GM21381 (cell line): ENCODE results near the gene THEMIS2.

Source experiments
- ATAC-seq: cut with Tn5 transposase; IDR thresholded peaks from one replicate; pipeline ENCODE4 v1.9.1; 2021; ENCODE audit warnings: mild to moderate bottlenecking, moderate library complexity; ENCODE audit not compliant: unreplicated experiment

The THEMIS2 gene

DNA sequence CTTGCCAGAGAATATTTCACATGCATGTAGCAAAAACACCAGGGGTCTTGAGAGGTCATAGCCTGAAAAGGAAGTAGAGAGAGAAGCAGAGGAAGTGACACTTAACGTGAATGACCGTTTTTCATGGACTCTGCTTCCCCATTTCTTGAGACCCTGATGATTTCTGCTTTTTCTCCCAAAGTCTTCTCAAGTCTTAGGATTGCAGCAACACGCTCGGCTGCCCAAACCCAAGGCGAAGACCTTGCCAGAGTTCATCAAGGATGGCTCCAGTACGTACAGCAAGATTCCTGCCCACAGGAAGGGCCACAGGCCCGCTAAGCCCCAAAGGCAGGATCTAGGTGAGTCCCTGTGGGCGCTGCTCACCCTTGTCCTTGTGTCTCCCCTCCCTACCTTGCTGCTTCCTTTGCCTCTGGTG, 12.8 kb downstream of the THEMIS2 start:
- no peak for ATAC-seq

DNA sequence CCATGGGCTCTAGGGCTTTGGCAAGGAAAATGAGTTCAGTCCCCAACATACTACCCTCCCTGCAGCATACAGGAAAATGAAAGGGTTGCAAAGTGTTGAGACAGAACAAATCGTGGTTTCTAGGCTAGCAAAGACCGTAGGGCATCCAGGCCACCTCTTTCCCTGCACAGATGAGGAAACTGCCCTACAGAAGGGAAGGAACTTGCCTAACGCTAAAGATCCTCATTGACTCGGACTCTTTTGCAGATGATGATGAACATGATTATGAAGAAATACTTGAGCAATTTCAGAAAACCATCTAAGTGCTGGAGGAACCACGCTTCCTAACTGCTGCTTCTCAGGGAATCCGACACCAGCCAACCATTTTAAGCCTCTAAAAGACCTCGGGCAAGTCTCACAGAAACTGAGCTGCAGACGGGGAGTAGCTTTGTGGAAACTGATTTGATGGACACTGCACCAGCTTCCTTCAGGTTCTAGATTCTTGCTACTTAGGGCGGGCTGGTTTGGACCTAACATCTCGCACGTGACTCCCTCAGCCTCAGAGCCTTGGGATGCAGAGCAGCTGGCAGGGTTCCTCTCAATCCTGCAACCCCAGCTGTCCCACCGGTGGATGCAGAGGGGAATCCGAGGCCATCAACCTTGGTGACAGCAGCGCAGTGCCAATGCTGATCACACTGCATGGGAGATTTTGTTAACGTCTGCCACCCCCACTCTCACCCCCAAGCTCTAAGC, 13.4 kb downstream of the THEMIS2 start:
- ATAC-seq = no peak

GRCh38 chr1:27886353-27886679, 14.0 kb downstream of the THEMIS2 start:
- no peak for ATAC-seq

GRCh38 chr1:27886744-27887143, 14.4 kb downstream of the THEMIS2 start:
- no peak for ATAC-seq

DNA sequence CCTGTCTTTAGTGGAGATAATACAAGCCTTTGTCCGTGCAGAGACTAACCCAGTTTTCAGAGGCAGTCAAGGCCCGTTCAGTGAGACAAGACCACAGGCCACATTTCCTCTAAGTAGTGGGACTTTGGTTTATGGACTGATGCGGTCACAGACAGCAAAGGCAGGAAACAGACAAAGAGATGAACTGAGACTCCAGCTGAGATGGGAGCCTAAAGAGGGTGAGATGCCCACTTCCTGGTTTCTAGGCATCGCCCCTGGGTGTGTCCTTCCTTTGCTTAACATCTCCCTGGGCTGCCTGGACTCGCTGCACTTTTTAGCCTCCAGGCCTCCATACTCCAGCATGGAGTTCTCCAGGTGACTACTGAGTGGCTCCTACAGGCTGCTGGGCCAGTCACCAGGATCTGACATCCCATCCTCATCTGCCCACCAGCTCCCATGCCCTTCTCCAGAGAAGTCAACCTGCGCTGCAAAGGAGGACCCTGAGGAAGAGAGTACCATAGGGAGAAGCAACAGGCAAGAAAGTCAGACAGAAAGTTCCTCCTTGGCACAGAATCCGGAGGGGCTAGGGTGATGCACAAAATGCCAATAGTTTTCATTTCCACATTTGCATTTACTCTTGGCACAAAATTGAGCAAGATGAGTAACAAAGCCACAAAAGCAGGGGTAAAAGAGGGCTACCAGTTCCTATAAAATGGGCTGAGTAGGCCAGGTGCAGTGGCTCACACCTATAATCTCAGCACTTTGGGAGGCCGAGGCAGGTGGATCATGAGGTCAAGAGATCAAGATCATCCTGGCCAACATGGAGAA, 15.1 kb downstream of the THEMIS2 start:
- no peak for ATAC-seq

DNA sequence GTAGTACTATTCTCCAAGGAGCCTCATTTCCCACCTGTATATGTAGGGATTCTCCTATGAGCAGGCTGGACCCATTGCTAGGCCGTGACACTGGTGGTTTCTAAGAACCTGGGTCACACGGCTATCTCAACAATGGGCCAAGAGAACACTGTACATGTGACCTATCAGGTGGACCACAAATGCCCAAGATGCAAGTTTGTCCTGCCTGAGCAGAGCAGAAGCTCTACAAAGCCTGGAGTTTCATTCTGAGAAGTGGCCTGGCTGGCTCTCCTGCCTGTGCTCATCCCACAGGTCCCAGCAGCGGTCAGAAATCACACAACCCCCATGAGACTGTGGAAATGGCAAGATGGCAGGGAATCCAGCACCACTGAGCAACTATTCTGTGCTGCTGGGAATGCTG, 17.2 kb downstream of the THEMIS2 start:
- no peak for ATAC-seq

GRCh38 chr1:27891196-27891889, 19.0 kb downstream of the THEMIS2 start:
- peak; percentile 45 for ATAC-seq

DNA sequence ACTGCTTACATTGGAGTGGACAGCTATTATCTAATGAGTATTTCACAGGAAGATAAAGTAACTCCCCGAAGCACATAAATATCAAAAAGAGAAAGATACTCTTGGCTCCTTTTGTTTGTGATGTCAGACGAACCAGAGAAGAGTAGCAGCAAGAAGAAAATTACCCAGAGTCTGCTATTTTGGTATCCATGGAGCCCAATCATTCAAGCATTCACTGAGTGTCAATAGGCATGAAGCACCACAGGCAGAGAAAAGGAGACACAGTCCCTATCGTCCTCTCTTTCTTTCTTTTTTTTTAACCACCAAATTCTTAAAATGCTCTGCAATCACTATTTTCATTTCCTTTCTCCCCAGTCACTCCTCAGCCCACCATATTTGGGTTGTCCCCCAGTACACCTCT, 22.2 kb downstream of the THEMIS2 start:
- ATAC-seq = no peak

- no peak for ATAC-seq
Measured at GRCh38 chr1:27906759-27907158, 34.4 kb downstream of the THEMIS2 start.

- ATAC-seq = no peak
Measured at GRCh38 chr1:27912429-27912828, 40.1 kb downstream of the THEMIS2 start.

GRCh38 chr1:27915082-27915575, 42.8 kb downstream of the THEMIS2 start:
- no peak for ATAC-seq

DNA sequence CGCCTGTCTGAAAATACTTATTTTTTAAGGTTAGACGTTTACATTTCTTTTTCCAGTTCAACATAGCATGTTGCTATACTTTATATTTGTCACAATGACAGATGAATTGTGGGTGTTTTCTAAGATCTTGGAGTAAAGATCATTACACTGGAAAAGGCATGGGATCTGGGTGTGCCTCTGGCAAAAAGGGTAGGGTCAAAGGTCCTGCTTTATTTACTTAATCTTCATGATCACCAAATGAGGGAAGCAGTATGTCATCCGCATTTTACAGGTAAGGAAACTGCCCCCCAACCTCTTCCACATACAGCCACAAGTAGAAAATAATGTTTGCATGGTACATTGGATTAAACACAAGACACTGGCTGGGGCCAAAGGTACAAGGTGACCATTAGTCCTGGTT, 49.9 kb downstream of the THEMIS2 start:
- ATAC-seq = no peak

DNA sequence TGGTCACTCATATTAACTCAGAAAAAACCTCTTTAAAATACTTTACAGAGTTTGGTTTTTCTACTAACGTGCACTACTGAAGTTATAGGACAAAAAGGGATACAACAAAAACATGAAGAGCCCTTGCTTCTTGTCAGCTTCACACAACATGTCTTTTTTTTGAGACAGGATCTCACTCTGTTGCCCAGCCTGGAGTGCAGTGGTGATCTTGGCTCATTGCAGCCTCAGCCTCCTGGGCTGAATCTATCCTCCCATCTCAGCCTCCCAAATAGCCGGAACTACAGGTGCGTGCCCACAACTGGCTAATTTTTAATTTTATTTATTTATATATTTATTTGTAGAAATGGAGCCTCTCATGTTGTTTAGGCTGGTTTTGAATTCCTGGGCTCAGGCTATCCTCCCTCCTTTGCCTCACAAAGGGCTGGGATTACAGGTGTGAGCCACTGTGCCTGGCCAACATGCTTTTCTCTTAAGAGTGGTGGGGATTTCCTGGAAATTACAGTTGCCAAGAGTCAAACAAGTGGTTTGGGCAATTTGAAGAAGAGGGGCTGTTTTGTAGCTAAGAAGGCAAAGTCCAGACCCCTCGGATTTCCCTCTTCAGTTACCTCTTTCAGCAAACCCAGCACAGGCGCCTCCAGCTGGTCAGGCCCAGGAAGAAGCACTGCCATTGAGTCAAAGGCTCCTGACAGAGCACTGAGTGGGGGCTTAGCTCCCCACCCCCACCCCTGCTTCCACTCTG, 56.0 kb downstream of the THEMIS2 start:
- no peak for ATAC-seq

- ATAC-seq = no peak
Measured at GRCh38 chr1:27931184-27931583, 58.8 kb downstream of the THEMIS2 start.

- no peak for ATAC-seq
Measured at GRCh38 chr1:27931759-27932158, 59.4 kb downstream of the THEMIS2 start.

- no peak for ATAC-seq
Measured at GRCh38 chr1:27934818-27935549, 62.6 kb downstream of the THEMIS2 start, which contains the start of gene SMPDL3B. TSS of gene SMPDL3B (plus strand) at chr1:27935000. CDS start at chr1:27935184, 184 bp downstream.

DNA sequence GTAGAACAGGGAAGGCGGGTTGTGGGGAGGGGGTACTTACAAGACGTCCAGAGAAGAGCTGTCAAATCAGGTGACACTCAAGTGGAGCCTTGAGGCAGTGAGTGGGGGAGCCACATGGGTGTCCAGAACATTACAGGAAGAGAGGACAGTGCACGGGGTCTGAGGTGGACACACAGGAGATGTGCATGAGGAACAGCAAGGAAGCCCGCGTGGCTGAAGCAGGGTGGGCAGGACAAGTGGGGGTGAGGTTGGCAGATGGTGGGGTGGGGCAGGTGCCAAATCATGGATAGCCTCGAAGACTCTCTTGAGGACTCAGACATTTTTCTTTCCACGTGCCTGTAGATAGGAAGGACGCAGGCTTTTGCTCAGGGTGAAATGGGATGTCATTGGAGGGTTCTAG, 63.4 kb downstream of the THEMIS2 start:
- no peak for ATAC-seq
